Measurements from ENCODE around the gene AZU1. TPM values are rescaled to one million over a fixed set of nuclear protein-coding genes. Genes with fewer than 3 reads are reported as not detected.

The AZU1 gene
- total and polyA plus RNA-seq, 11 donors, result 0.11 to 3.3 (median 0.20) TPM; not detected in 8

GRCh38 chr19:861141-861755 is 33.6 kb downstream of the AZU1 start:
- H3K4me3 ChIP-seq, result peak overlapping the region in 6 of 12 donors; percentile 40 to 59 (median 56)
- intact Hi-C loops (cut with DNase I), result loop anchor here in 6 of 10 donors (5.0 to 10.0 kb wide), 4 partner anchors 51 to 124 kb away; partner anchors contain the start of genes R3HDM4 (in 3 of the 6) and WDR18 (in 1 of the 6)
- no peak for DNase-seq

DNA sequence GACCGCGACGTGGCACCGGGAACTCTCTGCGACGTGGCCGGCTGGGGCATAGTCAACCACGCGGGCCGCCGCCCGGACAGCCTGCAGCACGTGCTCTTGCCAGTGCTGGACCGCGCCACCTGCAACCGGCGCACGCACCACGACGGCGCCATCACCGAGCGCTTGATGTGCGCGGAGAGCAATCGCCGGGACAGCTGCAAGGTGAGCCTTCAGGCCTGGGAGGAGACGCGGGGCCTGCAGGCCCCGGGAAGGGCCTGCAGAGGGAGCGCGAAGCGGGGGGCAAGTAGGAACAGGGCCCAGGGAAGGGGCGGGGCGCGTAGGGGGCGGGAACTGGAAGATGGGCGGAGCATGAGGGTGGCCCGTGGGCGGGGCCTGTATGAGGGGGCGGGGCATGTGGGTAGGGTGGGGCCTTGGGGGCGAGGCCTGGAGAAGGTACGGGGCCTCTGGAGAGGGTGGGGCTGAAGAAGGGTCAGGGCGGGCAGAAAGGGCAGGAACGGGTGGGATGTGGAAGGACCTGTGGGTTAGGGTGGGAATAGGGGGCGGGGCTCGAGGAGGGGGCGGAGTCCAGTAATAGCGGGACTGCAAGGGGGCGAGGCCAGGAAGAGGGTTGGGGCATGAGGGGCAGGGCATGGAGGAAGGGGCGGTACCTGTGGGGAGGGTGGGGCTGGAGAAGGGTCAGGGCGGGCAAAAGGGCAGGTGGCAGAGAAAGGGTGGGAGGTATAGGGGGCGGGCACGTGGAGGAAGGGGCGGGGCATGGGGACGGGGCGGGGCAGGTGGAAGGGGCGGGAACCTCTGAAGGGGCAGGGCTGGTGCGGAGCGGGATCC is 34.3 kb downstream of the AZU1 start:
- TF ChIP-seq POLR2A (IDR thresholded peaks at IDR 0.05) (no peak), CTCF (IDR thresholded peaks at IDR 0.05) (no peak)
- 9 to 26% (median 20%) methylated on average over 29 to 60 of the region's 60 CpGs for WGBS, 4 donors
- intact Hi-C loops (cut with DNase I), result loop anchor here in 6 of 10 donors (2.0 to 10.0 kb wide), 5 partner anchors 50 to 123 kb away; partner anchors contain the start of genes R3HDM4 (in 3 of the 6) and WDR18 (in 1 of the 6)
- Histone ChIP-seq H3K4me1 (peaks cover 0 to 42% (median 4%) of the 10 kb centered on the region in 12 donors), H3K4me3 (peak overlapping the region in 2 of 12 donors; percentile 5 to 54), H3K27ac (no peak overlapping the region), H3K27me3 (peaks cover 0 to 48% (median 17%) of the 10 kb centered on the region in 9 donors), H3K36me3 (no peaks in the 10 kb centered on the region), H3K9me3 (no peaks in the 10 kb centered on the region)
- DNase-seq (peak in 1 of 5 donors; percentile 81), ATAC-seq (peak in 2 of 4 donors; percentile 4 to 5)

More at GRCh38 chr19:861141-861755, 33.6 kb downstream of the AZU1 start:
- 62 to 71% (median 68%) methylated on average over 11 to 35 of the region's 35 CpGs for WGBS, 4 donors
- ATAC-seq, result no peak
- TF ChIP-seq CTCF (IDR thresholded peaks at IDR 0.05) (no peak), POLR2A (IDR thresholded peaks at IDR 0.05) (no peak)
- Histone ChIP-seq H3K4me1 (peaks cover 0 to 42% (median 4%) of the 10 kb centered on the region in 12 donors), H3K9me3 (no peaks in the 10 kb centered on the region), H3K36me3 (no peaks in the 10 kb centered on the region), H3K27me3 (peaks cover 0 to 48% (median 17%) of the 10 kb centered on the region in 9 donors), H3K27ac (no peak overlapping the region)

GRCh38 chr19:862581-863314 is 35.1 kb downstream of the AZU1 start:
- Histone ChIP-seq H3K27ac (peak overlapping the region in 1 of 12 donors; percentile 84), H3K4me1 (peaks cover 0 to 42% (median 4%) of the 10 kb centered on the region in 12 donors), H3K36me3 (peaks cover 0 to 6% (median 2%) of the 10 kb centered on the region in 9 donors), H3K9me3 (no peaks in the 10 kb centered on the region), H3K27me3 (peaks cover 0 to 48% (median 17%) of the 10 kb centered on the region in 9 donors), H3K4me3 (peak overlapping the region in 2 of 12 donors; percentile 24 to 47)
- 17 to 28% (median 20%) methylated on average over 41 to 48 of the region's 48 CpGs for WGBS, 4 donors
- peak in 2 of 4 donors; percentile 17 to 30 for ATAC-seq
- DNase-seq, result peak in 3 of 5 donors; percentile 46 to 83 (median 67)
- intact Hi-C loops (cut with DNase I), result loop anchor here in 6 of 10 donors (2.0 to 10.0 kb wide), 5 partner anchors 50 to 122 kb away; partner anchors contain the start of genes R3HDM4 (in 3 of the 6) and WDR18 (in 1 of the 6)
- no peak for TF ChIP-seq POLR2A (IDR thresholded peaks at IDR 0.05)
- no peak for TF ChIP-seq CTCF (IDR thresholded peaks at IDR 0.05)

All from heart left ventricle (tissue), 16 donors.